ENCODE results near the gene PHF8.

Gene PHF8

DNA sequence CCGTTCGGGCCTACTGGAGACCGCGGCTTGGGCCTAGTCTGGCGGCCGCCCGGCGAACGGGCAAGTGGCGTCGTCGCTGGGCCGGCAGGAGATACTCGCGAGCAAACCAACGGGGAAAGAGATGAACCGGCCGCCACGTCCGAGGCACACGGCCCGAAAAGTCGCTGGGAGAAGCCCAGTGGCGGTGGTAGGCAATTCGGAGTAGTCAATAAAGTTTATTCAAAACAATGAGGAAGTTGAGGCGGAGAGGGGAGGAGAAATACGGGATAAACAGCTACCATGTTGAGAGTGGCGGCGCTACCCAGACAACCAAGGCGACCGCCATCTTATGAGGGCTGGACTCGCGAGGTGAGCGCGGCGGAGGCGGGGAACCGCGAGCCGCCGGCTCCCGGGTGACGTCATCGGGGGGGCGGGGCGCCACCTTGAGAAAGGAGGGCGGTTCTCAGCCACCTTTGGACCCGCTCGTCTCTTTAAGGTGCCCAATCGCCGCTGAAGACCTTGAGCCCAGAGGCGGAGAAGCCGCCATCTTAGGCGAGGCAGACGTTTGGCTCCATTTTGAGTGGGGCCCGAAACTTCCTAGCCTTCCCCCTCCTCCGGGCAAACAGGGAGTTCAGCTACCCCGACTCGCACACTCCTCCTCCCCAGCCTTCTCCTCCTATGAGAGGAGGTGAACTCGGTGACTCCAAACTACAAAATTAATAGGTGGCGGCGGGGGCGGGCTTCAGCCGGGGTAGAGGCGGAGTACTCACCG is at the start of gene PHF8:
TSS of gene PHF8 (minus strand) at position 348 of the 751 bp plus-strand sequence. CDS start 1,745 bp downstream, outside the sequence.
- peak; percentile 94 for DNase-seq

DNA sequence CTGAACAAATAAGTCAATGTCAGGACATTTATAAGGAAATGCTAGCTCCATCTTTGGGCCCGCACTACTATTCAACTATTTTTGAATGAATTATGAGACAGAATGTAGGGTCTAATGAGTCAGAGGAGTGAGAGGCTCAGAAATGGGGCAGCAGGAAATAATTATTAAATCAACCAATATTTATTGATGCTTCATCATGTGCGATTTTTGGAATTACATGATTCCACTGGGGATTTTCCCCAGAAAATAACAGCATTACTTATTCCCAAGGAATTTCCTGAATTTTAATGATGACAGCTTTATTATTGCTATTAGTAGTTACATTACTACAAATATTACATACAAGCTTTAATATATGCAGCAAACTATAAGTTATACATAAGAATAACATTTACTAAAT is 49.3 kb upstream of the PHF8 start:
- no peak for DNase-seq

DNA sequence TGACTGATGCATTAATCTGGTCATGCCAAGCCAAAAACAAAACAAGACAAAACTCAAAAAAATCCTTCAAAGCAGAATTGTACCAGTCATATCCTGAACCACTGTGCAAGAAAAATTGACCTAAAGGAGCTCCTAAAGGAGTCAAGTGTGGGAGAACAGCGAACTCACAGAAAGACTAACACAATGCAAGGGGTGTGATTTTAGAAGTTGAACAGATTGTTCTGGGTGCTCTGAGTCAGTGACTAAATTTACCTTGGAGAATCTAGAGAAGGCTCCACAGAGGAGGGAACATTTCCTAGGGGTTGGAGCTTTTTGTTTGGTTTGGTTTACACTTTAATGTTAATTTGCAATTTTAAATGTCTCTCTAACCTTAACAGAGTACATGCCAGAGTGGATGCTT is 48.9 kb upstream of the PHF8 start:
- no peak for DNase-seq

DNA sequence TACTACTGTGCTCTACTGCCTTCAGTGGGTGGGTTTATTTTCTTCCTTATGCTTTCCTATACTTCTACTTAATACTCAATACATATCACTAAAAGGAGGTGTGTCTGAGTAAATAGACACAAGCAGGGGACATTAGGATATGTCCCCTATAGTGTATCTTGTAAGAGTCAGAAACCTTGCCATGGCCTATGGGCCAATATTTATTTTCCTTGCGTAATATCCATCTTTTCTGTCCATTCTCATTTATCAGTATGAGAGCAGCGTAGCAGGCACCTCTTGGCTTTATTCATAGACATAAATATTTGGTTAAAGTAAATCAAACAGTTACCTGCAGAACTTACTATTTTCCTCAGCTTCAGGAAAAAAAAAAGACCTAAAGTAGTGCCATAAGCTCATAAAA is 46.6 kb upstream of the PHF8 start:
- DNase-seq: no peak

DNA sequence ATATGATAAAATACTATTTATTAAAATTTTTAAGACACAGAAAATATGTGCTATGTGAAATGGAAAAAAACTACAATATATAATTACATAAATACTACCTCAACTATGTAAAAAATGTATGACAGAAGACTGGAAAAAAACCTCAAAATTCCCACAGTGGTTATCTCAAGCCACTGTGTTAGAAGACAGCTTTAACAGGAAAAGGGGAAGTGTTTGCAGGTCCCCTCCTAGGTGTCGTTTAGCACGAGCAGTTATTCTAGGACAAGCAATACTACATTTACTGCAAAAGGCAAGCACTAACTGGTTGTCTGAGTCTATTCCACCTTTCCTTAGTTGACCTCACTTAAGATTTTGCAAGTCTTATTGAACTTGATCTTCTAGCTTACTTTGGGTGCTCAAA is 44.9 kb upstream of the PHF8 start:
- DNase-seq: no peak

DNA sequence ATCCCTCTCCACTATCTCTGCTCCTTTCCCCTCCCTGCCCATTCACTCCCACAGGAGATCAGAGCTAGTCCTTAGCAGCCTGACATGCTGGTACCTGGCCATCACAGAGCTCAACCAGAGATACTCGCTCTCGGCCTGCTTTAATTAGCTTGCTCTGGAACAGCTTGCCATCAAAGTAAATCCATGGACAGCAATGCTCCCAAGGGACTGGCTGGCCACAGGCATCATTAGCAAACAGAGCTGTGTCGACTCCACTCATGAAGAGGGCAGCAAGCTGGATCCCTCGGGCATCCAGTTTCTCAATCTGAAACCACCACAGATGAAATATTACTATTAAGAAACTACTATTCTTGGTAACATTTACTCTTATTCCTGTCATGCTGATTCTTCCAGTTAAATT is 43.4 kb upstream of the PHF8 start:
- no peak for DNase-seq

DNA sequence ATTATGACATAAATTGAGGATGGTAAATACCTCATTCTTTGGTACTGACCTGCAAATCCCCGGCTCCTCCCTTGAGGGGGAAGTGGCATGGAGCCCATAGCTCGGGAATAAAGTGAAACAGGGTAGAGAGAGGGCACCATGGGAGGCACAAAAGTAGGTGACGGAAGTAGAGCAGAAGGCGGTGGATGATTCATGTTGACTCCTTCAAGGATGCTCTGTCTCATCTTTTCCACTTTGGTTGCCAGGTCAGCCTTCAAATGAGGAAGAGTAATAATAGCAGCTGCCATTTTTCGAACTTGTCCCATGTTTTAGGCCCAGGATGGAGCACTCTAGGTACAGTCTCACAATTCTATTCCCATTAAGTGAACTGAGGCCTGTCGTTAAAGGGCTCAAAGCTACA is 41.4 kb upstream of the PHF8 start:
- DNase-seq: no peak

DNA sequence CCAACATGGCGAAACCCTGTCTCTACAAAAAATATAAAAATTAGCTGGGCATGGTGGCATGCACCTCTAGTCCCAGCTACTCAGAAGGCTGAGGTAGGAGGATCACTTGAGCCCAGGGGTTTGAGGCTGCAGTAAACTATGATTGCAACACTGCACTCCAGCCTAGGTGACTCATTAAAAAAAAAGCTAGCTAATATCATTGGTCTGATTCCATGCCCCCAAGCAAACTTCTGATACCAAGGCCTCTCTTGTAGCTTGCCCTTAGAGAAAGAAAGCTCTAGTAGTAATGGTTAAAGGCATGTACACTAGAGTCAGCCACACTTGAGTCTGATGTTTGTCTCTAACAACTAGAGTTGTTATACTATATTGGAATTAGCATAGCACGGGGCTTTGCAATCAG is 32.6 kb upstream of the PHF8 start:
- no peak for DNase-seq

DNA sequence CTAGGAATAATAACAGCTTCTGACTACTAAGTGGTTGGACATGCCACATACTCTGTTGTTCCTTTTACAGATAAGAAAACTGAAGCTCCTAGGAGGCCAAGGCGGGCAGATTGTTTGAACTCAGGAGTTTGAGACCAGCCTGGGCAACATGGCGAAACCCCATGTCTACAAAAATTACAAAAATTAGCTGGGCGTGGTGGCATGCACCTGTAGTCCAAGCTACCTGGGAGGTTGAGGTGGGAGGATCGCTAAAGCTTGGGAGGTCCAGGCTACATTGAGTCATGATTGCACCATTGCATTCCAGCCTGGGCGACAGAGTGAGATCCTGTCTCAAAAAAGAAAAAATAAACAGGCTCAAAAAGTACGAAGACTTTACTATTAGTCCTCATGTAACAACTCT is 30.6 kb upstream of the PHF8 start:
- DNase-seq: no peak

DNA sequence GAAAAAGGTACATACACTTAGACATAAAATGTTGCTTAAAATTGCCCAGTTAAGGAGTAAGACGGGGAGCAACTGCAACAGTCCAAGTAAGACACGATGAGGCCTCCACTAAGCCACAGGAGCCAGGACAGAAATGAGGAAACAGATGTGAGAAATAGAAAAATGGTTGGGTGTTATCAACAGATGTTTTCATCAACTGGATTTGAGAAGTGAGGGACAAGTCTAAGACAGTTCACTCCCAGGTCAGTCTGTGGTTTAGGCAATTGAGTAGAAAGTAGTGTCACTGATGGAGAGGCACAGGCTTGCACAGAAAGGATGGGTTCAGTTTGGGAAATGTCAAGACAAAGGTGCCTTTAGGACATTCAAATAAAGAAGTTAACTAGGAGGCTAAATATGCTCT is 23.5 kb upstream of the PHF8 start:
- DNase-seq: no peak

DNA sequence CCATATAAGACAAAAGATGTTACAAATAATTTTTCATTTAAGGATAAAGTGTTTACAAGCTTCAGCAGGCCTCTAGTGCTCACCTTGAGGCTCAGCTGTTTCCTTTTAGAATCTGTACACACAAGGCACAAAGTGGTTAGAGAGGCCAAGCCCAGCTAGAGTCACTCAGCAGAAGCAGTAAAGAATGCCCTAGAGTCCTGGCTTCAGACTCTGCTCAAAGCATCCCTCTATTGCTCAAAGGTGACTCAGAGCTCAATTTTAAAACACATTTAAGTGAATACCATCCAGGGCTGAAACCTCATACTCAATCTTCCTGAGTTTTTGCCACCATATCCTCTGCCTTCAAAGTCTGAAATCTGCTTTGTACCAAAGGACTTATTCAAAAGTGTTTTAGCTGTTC is 22.6 kb upstream of the PHF8 start:
- DNase-seq: no peak

DNA sequence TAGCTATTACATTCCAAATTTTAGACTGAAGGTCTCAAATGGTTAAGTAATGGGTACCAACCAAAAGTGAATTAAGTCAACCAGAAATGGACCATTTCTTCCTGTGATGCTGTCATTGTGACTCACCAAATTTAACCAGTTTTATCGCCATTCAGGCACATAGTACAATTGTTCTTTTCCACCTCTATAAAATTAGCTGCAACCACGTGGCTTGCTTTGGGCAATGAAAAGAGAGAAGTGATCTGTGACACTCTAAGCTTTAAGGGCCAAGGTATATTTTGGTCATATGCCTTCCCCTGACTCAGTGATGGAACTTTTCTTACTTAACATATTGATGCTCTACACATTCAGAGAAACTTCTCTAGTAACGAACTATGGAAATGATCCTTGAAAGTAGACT is 20.3 kb upstream of the PHF8 start:
- no peak for DNase-seq

DNA sequence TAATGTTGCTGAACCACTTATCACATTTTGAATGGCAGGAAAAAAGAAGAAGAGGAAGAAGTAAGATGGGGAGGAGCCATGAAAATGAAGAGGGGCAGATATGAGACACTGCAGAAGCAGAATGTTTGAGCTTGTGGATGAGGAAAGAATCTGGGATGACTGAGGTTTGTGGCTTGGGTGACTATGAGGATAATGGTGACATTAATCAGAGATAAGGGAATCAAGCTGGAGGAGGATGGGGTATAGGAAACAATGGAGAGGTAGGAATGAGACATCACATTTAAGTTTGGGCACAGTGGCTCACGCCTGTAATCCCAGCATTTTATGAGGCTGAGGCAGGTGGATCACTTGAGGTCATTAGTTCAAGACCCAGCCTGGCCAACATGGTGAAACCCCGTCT is 19.1 kb upstream of the PHF8 start:
- DNase-seq: no peak

DNA sequence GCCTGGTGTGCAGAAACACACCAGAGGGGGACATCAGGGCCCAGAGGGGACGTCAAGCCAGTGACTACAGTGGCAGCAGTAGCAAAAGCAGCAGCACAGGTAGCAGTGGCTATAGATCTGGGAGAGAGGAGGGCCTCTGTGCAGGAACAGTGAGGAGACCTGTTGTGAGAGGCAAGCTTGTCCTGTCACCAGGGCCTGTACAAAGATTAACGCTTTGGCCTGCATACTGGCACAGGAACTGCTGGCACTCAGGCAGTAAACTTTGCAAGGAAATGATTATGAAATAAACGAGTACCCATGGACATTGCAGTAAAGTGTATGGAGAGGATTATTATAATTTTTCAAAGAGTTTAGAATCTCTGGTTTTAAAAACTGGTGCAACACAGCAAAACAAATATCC is 5.5 kb upstream of the PHF8 start:
- DNase-seq: no peak

DNA sequence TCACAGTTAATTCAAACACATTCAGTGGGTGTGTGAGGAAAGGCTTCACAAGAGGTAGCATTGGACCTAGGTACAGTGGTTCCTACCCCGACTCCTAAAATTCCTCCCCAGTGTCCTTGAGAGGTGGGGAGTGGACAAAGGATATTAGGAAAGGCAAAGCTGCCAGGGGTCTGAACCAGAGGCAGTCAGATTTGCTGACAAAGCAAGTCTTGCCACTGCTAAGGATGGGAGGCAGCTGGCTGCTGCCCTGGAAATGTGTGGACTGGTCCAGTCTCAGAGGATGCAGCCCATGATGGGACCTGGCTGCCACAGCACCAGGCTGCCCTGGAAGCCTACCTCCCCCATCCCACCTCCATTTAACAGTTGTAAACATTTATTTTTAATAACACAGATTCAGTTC is 4.1 kb upstream of the PHF8 start:
- DNase-seq: no peak

DNA sequence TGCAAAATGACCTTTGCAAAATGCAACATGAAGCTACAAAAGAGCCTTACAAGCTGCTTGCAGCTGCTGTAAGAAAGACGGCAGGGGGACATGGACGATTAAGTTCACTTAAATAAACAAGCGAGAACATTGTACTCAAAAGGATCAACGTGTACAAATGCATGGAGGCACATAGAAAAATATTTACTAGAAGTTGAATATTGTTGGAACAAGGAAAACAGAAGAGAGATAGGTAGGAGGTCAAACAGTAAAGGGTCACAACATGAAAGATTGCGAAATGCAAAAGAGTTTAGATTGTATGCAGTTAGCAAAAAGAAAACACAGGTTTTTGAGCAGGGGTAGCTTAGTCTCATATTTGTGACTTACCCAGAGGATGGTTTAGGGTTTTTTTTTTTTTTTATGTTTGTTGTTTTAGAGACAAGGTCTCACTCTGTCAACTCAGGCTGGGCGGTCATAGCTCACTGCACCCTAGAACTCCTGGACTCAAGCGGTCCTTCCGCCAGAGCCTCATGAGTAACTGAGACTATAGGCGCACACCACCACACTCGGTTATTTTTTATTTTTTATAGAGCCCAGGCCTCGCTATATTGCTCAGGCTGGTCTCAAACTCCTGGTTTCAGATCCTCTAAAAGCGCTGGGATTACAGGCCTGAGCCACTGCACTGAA is 1.4 kb upstream of the PHF8 start:
- DNase-seq: no peak

DNA sequence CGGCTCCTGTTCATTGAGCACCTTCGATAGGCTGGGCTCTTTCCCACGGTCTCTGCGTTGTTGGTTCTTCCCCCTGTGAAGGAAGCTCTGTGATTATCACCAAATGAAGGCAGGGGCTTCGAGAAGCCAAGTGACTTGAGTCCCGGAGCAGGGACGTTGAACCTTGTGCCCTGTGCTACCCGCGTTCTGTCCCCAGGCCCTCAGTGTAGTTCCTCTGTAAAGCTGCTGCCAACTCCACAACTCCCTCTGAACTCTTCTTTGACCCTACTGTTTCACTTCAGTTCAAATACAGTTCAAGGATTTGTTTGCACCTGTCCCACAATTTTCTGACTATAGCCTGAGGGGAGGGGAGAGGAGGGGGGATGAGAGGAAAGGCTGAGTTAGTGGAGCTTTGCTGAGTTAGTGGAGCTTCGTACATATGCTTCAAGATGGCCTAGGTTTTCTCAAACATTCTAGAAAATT is 635 bp upstream of the PHF8 start:
- no peak for DNase-seq

DNA sequence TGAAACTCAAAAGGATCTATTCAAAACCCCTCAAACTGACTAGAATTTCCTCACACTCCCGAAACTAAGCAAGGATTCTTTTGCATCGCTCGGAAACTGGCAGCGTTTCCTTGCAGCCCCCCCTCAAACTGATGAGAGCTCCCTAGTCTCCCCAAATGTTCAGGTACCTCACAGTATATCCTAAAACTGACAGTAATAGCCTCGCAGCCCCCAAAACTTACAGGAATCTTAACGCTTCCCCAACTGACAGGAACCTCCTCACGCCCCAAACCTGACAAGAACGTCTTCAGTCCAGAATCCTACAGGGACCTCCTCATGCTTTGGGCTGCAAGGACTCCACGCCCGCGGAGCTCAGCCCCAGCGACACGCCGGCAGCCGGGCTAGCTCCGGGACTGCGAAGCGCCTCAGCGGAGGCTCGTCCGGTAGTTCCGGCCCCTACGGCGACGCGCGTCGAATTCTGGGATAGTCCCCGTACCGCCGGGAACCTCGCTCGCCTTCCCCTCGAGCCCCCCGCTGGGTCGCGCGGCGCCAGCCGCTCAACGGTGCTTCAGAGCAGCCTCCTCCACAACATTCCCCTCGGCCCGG is 640 bp downstream of the PHF8 start:
- peak; percentile 41 for DNase-seq

DNA sequence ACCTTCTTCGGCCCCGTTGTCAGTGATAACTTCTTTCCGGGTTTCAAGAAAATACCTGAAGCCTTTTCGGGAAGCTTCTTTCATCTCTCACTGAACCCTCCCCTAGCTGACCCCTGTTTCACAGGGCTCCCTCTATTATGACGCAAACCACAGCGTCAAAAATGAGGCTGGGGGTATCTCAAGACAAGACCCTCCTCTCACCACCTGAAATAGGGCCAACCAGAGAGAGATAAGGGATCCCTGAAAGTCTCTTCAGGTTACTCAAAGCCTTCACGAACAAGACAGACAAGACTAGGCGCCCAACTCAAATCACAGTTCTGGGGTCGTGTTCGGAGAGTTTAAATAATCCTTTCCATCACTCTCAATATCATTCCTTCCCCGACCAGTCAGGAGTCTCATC is 1.2 kb downstream of the PHF8 start:
- DNase-seq: no peak

DNA sequence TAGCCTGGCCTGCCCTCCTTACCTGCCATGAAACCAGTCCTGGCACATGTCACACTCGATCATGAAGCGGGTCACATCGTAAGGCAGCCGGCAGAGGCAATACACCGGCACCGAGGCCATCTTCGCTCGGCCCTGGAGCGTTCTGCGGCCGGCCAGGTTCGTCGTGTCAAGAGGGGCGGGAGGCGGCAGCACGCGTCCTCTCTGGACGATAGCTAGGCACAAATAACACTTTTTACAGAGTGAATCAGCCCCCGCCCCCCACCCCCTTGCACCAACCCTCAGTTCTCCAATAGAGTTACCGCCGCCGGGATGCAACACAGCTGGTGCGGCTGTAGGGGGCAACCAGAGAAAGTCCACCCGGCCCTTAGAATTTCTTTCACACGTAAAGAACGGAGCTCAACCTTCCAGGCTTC is 1.7 kb downstream of the PHF8 start:
- DNase-seq: peak; percentile 40

DNA sequence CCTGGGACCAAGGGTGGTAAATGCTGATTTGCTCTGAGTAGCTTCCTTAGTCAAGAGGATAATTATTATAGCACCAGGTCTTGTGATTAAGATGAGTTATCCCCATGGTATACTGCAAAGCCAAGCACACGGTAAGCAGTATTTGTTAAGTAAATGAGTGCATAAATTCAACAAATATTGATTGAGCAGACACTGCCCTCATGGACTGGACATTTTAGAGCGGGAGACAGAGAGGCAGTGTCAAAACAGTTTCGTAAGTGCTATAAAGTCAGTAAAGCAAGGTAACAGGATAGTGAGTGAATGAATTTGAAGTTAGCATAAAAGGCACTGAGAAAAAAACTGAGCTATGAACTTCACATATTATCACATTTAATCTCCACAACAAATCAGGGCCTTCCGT is 13.9 kb downstream of the PHF8 start:
- DNase-seq: no peak

DNA sequence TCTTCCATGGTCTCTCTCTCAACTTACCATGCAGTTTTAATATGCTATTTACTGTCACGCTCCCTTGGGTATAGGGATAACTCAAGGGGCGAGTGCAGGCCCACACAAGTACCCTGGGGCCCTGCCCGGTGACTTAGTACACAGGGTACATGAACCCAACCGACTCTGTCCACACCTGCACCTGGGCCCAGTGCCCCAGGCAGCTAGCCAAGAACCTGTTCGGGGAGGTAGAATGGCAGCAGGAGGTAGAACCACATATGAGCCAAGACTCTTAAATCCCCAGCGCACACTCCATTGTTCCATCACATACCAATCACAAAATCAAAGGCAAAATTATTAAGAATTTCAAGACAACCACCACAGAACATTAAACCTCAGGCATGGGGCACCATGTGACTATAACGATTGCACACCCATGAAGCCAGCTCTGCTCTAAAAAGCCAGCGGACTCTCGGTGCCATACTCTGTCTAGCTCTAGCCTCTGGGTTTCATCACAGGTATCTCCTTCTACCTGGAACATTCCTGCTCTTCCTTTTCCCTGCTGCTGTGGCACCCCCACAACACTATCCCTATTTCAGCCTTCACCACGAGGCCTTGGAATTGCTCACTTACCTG is 14.6 kb downstream of the PHF8 start:
- DNase-seq: no peak

DNA sequence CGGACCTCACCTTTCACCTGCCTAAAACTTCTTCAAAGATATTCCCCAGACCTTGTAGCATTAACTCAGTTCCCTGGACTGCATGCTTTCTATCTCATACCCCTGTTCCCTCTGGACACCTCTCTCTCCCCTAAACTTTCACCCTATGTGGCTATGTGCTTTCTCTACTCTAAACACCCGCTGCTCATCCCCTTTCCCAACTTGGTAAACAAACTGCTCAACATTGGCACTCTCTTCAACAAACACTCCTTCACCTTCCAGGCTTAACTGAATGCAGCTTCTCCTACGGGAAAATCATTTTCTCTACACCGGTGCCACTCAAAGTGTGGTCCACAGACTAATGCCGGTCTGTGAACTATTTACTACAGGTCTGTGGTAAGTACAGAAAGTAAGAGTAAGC is 19.9 kb downstream of the PHF8 start:
- no peak for DNase-seq
